NCI-H1436 treated with DMSO at 0.1 percent for 48 hours (cell line): Measurements from ENCODE around the gene SH3GL1.
"Not testable (repeated sequence)": the region's sequence is repeated elsewhere in the genome, so short reads cannot be mapped to it uniquely, and the experiment has no call there.

Experiments
- DNase-seq: peaks from one replicate; lab custom pipeline; 2025; lab: John Stamatoyannopoulos, UW

The SH3GL1 gene

DNA sequence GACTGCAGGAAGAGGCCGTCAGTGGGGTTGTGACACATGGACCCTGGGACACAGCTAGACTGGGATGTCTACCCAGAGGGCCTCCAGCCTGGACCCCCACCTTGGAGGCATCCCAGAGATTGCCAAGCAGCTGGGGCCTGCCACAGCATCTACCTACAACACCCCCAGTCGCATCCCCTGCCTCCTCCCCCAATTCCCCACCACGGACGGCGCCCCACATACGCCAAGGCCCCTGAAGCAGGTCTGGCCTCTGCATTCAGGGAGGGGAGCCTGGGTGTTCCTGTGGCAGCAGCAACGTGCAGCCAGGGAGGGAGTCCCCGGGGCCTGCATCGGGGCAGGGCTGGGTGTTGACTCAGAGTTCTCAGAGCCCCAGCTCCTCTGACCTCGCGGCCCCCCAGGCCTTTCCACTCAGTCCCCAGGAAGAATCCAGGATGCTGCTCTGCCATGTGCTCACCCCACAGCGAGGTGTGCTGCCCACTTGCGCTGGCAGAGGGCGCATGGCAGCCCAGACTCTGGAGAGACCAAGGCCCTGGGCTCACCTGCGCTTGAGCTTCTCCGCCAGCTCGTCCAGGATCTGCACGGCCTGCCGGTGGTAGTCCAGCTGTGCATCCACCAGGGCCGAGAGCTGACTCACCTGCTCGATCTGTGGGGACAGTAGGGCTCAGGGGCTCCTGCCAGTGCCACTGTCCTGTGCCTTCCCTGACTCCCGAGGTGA lies 37.4 kb downstream of the SH3GL1 start:
- no peak for DNase-seq

DNA sequence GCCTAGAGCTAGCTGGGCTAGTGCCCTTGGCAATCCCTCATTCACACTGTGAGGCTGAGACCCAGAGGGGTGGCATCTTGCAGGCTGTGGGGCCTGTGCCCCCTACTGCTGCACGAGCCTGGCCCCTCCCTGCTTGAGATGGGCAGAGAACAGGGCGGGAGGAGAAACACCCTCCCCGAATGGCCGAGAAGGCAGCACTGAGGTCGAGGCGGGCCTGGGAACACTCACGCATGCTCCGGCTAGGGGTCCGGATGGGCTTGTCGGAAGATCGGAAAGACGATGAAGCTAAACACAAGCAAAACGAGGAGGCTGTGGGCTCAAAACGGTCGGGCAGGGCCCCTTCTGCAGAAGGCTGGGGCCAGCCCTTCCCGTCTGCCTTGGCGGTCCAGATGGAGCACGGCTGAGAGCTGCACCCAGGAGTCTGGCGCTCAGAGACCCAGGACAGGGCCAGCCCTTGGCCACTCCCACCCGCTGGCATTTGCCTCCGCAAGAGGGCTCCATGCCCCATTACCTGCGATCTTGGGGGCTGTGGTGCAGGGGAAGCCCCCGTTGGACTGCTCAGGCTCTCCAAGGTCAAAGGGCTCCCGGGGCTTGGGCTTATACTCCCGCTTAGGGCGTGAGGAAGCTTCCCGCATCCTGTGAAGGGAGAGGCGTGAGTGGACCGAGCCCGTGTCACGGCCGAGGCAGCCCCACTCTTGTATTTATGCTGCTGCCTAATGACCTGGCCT lies 38.1 kb downstream of the SH3GL1 start:
- no peak for DNase-seq

DNA sequence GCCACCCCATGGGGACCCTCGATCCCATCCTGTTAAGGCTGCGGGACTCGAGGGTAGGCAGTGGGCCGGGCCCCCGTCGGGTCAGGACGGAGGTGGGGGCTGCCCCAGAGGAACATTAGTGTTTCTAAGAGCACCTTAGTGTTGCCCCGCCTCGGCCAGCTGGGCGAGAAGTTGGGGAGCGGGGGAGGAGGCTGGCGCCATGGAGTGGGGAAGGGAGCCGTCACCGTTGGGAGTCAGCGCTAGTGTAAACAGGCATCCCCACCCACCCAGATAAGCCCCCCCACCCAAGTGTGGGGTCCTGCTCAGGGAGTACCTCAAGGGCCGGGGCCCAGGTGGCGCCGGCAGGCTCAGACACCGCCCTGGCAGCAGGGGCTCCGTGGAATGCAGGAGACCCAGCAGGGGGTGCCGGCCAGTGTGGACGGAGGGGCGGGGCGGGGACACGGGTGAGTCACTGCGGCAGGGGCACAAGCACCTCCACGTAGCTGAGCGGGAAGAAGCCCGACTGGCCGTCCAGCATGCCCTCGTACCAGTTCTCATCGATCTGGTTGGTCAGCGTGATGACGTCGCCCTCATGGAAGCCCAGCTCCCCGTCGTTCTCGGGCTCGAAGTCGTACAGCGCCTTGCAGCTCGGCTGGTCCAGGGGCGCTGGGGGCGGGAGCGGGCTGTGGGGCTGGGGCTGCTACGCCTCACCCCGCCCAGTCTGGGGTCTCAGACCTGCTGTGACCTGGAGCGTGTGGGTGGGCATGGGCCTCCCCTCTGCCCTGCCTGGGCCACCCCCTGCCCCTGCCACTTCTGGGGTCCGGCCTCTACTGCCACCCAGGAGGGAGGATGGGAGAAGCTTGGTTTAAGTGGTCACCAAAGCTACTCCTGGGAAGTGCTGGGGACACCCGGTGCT lies 38.9 kb downstream of the SH3GL1 start:
- DNase-seq = no peak

DNA sequence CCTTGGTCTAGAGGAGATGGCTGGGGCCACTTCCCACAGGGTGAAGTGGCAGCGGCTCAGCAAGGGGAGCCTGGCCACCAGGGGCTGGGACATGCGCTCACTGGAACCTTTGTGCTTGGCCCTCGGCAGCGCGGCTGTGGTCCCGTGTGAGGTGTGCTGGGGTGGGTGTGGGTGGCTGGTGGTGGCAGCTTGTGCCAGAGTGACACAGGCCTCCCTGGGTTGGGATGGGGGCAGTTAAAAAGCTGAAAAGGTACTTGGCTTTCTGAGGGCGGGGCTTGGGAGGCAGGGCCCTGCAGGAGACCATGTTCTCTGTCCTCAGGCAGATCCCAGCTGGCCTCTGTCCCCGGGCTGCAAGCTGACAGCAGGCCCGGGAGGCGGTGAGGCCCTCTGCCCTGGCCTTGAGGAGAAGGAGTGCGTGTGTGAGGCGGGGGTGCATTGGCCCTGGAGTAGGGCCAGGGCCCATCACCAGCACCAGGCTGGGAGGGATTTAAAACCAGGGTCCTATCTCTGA lies 39.7 kb downstream of the SH3GL1 start:
- no peak for DNase-seq

DNA sequence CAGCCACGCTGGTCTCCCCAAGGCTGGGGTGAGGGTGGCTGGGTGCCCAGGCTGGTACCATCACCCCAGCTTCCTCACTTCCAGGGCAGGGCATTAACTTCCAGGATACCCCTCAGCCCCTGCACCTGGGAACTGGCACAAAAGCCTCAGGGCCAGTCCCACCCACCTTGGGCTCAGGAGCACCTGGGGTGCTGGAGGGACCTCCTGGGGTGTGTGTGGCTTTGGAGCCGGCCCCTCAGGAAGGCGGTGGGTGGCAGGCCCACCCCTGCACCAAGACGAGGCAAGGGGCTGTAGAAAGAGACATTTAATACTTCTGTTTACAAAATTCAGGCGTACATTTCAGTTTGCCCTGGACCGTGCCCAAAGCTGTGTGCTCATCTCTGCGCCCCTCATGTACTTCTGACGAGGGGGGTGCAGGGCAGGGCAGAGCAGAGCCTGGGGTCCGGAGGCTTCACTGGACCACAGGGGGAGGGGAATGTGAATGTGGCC lies 40.2 kb downstream of the SH3GL1 start:
- no peak for DNase-seq

DNA sequence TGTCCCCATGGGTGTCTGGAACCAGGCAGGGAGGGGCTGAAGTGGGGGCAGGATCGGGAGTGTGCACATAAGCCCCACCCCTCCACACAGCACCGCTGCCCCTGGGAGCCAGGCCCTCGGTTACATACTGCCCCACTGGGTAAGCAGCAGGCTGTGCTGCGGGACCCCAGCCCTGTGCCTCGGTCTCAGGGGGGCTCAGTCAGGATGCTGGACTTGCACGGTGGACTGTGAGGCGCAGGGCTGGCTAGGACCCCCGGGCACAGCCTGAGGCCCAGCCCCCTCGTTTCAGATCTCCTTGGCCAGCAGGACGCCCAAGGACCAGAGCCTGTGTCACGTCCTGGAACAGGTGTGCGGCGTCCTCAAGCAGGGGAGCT lies 40.7 kb downstream of the SH3GL1 start:
- no peak for DNase-seq

DNA sequence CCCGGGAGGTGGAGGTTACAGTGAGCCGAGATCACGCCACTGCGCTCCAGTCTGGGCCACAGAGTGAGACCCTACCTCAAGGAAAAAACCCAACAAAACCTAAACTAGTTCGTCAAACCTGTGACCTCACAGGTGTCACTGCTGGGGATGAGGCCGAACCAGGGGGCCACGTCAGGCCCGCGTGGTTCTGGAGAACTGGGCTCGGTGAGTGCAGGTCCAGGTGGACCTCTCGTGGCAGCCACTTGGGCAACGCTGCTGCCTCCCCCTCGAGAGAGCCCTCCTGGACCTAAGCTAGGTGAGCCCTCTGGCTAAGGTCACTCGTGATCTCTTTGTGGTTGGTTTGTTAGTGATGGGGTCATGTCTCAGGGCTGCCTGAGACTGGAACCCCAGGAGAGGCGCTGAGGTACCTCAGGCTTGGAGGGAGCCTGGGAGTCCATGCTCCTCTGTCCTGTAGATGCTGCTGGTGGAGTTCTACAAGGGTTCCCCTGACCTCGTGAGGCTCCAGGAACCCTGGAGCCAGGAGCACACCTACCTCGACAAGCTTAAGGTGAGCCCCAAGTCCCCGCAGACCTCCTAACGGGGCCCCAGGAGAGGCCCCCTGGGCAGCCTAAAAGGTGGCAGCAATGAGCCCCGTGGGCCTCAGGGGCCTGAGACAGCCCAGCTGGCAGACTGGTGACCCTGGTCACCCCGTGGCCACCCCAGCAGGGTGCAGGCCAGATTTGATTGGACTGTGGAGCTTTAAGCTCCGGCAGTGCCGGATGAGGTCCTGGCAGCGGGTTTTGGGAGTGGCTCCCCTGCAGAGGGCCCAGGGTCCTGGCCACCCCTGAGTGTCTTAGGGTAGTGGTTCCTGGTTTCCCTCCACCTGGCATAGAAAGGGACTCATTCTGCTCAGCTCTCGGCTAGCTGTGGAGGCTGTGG lies 41.4 kb downstream of the SH3GL1 start:
- no peak for DNase-seq

DNA sequence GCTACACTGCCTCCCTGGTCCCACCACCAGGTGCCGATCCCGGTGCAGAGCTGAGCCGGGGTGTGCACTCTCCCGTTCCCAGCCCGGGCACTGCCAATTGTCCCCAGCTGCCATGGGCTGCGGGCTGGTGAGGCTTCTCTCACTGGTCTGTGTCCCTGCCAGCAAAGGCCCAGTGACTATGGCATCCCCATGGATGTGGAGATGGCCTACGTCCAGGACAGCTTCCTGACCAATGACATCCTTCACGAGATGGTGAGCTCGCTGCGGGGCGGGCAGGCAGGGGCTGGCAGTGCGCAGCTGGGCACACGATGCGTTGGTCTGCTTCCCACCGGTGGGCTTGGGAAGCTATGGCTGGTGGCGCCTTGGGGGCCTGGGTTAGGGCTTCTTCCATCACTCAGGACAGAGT lies 42.4 kb downstream of the SH3GL1 start:
- DNase-seq = no peak

DNA sequence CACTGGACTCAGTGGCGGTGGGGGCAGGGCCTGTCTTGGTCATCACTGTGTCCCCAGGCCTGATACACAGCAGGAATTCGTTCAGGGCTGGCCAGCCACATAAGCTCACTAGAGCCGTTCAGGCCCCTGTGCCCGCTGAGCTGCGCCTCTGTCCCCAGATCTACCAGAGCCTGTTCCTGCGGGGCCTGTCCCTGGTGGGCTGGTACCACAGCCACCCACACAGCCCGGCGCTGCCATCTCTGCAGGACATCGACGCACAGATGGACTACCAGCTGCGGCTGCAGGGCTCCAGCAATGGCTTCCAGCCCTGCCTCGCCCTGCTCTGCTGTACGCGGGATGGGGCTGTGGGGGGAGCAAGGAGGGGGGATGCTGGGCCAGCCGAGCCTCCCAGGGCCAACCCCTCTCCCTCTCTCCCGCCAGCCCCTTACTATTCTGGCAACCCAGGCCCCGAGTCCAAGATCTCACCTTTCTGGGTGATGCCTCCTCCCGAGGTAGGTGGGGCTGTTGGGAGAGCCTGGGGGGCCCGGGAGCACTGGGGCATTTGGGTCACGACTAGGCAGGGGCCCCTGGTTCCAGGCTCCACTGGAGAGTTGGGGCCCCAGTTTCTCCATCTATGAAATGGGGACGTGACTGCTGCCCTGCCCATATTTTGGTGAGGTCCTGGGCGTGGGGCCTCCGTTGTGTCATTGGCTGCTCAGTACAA lies 43.1 kb downstream of the SH3GL1 start:
- DNase-seq = no peak

DNA sequence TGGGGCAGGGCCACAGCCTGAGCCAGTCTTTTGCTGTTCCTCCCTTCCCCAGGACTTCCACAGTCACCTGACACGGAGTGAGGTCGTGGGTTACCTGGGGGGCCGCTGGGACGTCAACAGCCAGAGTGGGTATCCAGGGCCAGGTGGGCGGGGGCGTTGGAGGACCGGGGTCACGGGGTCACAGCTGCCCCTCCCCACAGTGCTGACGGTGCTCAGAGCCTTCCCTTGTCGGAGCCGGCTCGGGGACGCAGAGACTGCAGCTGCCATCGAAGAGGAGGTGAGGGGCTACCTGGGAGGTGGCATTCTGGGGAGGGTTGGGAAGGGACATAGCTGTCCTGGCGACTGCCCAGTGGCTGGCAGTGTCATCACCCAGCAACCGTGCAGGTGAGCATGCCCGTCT lies 45.5 kb downstream of the SH3GL1 start:
- DNase-seq = no peak

DNA sequence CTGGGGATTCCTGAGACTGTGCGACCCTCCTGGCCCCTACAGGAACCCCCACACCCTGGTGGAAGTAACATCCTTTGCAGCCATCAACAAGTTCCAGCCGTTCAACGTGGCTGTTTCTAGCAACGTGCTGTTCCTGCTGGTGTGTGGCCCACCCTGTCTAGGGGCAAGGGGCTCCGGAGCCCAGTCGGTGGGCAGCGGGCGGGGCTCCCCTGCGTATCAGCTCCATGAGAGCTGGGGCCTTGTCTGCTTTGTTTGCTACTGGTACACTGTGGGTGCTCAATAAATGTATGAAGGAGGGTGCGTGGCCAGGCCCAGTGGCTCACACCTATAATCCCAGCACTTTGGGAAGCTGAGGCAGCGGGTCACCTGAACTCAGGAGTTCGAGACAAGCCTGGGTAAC lies 46.1 kb downstream of the SH3GL1 start:
- DNase-seq = no peak

DNA sequence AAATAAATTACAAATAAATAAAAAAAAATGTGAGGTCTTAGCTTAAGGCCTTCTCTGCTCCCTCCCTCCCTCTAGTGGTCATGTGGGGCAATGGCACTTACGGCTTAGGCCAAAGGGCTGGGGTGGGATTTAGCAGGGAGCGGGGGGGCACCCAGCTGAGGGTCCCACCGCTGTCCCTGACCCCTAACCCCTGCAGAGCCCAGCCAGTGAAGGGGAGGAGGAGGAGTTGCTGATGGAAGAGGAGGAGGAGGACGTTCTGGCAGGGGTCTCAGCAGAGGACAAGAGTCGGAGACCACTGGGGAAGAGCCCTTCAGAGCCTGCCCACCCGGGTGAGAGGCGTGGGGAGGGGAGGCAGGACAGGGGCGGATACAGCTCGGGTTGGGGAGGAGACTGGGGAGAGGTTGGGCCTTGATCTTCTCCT lies 47.6 kb downstream of the SH3GL1 start:
- no peak for DNase-seq

DNA sequence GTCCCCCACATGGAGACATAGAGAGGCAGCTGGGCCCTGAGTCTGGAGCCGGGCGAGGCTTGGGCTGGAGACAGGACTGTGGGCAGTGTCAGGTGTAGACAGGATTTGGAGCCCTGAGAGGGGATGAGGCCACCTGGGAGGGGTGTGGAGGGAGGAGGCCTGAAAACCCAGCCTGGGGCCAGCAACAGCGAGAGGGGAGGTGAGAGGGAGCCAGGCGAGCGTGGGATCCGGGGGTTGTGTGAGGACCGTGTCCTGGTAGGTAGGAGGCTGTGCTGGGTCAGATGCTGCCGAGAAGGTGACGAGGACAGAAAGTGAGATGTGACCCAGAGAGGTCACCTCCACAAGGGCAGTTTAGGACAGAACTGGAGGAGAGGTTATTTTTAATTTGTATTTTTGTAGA lies 49.6 kb downstream of the SH3GL1 start:
- no peak for DNase-seq

DNA sequence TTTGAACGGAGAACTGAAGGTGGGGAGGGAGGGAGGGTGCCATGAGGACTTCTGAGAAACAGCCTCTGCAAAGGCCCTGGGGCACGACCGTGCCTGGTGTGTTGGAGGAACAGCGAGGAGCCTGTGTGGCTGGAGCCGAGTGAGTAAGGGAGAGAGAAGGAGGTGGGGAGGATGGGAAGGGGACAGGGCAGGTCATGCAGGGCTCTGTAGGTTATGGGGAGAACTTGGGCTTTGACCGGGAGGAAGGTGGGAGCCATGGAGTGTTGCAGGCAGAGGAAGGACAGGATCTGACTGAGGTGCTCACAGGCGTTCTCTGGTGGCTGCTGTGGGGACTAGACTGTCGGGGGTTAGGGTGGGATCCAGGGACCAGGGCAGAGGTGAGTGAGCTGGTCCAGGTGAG lies 50.2 kb downstream of the SH3GL1 start:
- no peak for DNase-seq

DNA sequence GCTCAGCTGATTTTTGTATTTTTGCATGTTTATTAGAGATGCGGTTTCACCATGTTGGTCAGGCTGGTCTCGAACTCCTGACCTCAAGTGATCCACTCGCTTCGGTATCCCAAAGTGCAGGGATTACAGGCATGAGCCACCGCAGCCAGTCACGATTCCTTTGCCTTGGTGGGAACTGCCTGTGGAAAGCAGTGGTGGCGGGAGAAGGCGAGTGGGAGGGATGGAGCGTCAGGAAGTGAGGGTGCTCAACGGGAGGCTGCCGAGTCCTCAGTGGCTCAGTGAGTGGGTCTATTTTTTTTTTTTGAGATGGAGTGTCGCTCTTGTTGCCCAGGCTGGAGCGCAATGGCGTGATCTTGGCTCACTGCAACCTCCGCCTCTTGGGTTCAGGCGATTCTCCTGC lies 51.1 kb downstream of the SH3GL1 start:
- DNase-seq = not testable (repeated sequence)

DNA sequence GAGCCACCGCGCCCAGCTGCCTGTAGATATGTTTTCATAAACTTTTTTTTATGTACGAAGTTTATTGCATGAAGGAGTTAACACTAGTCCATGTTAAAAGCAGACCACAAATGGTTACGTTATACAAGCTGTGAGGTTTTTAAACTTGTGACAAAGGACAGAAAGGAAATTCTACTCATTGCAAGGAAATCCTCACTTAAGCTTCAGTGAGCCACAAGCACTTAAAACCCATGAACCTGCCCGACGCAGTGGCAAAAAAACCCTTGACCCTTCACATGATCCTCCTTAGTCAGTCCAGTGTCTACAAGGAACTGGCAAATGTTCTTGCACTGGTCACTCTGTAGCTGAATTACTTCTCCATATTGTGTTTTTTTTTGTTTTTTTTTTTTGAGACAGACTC lies 52.8 kb downstream of the SH3GL1 start:
- no peak for DNase-seq

DNA sequence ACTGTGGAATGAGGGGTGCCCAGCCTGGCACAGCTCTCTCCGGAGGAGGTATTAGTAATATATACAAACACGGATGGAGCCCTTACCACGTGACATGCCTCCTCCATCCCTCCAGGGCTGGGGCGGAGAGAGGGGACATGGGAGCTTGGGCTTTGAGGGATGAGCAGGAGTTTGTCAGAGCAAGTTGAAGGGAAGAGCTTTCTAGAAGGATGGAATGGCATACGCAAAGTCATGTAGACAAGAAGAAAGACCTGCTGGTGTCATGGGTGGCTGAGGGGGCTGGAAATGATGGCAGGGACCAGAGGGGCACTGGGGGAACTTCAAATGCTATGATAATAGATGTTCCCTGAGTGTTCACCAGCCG lies 54.3 kb downstream of the SH3GL1 start:
- DNase-seq = no peak

DNA sequence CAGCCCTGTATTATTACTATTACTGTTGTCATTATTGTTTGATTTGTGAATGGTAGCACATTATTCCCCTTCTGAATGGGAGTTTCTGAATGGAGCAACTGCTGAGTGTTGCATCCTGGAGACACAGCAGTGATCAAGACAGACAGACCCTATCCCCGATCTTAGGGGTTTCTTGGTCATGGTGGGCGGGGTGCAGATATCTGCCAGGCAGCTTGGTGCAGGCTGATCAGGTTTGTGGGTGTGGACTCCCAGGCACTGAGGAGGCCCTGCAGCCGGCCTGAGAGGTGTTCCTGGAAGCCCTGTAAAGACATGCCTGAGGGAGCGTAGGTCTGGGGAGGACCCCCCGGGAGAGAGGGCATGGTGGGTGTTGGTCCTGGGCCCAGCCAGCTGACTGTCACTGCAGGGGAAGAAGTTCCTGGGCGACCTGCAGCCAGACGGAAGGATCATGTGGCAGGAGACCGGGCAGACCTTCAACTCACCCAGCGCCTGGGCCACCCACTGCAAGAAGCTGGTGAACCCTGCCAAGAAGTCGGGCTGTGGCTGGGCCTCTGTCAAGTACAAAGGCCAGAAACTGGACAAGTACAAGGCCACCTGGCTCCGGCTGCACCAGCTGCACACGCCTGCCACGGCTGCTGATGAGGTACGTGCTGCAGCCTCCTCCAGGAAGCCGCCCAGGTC lies 54.9 kb downstream of the SH3GL1 start:
- DNase-seq = no peak

DNA sequence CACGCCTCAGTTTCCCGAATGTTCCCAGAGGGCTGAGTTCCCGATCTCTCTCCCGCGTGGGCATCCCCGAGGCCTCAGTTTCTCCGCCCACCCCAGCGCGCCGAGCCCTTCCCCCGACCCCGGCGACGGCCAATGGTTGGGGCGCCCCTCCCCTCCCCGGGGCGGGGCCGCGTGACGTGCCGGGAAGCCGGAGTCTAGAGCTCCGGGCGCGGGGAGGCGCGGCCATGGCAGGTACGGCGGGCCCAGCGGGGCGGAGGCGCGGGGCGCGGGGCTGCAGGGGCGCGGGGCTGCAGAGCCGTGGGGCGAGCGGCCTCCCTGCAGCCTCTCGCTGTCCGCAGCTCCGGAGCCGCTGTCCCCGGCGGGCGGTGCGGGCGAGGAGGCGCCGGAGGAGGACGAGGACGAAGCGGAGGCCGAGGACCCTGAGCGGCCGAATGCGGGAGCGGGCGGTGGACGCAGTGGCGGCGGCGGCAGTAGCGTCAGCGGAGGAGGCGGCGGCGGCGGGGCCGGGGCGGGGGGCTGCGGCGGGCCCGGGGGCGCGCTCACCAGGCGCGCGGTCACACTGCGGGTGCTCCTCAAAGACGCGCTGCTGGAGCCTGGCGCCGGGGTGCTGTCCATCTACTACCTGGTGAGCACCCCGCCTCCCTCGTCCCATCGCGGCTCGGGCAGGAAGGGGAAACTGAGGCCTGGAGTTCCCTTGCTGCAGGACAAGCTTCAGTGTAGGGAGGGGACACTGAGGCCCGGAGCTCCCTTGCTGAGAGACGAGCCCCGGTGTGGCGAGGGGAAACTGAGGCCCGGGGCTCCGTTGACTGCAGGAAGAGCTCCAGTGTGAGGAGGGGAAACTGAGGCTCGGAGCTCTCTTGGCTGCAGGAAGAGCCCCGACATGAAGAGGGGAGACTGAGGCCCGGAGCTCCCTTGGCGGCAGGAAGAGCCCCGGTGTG lies 56.7 kb downstream of the SH3GL1 start, which contains the start of gene MPND:
TSS of gene MPND (plus strand) at position 193 of the 938 bp plus-strand sequence. CDS start at position 225, 32 bp downstream.
- DNase-seq = peak; percentile 12
